Epidermal melanocyte (primary cell): ENCODE results near the gene NEK7.
"Not testable (repeated sequence)": the region's sequence is repeated elsewhere in the genome, so short reads cannot be mapped to it uniquely, and the experiment has no call there.

Source experiments
- DNase-seq: peaks from one replicate; pipeline ENCODE4 v3.0.0; 2011; ENCODE audit warnings: low spot score; ENCODE audit not compliant: insufficient read length

The NEK7 gene

GRCh38 chr1:198287916-198288315 lies 131.1 kb downstream of the NEK7 start:
- no peak for DNase-seq

- DNase-seq = no peak
These were observed 133.4 kb downstream of the NEK7 start for GRCh38 chr1:198290089-198290683.

GRCh38 chr1:198291036-198291435 lies 134.2 kb downstream of the NEK7 start:
- no peak for DNase-seq

- no peak for DNase-seq
These were observed 135.1 kb downstream of the NEK7 start for GRCh38 chr1:198291924-198292323.

- no peak for DNase-seq
These were observed 138.4 kb downstream of the NEK7 start for GRCh38 chr1:198295225-198295624.

GRCh38 chr1:198295971-198296370 lies 139.2 kb downstream of the NEK7 start:
- DNase-seq = no peak

GRCh38 chr1:198297281-198297680 lies 140.5 kb downstream of the NEK7 start:
- no peak for DNase-seq

- no peak for DNase-seq
These were observed 141.8 kb downstream of the NEK7 start for GRCh38 chr1:198298640-198299039.

- no peak for DNase-seq
These were observed 143.7 kb downstream of the NEK7 start for GRCh38 chr1:198300451-198300850.

- no peak for DNase-seq
These were observed 147.6 kb downstream of the NEK7 start for GRCh38 chr1:198304431-198304830.

GRCh38 chr1:198314817-198315216 lies 158.0 kb downstream of the NEK7 start:
- DNase-seq = not testable (repeated sequence)

- DNase-seq = not testable (repeated sequence)
These were observed 158.5 kb downstream of the NEK7 start for GRCh38 chr1:198315331-198315730.

GRCh38 chr1:198316546-198317100 lies 159.8 kb downstream of the NEK7 start:
- no peak for DNase-seq

- DNase-seq = no peak
These were observed 161.3 kb downstream of the NEK7 start for GRCh38 chr1:198318085-198318484.

- DNase-seq = no peak
These were observed 164.0 kb downstream of the NEK7 start for GRCh38 chr1:198320759-198321158.

- no peak for DNase-seq
These were observed 169.4 kb downstream of the NEK7 start for GRCh38 chr1:198326232-198326631.

GRCh38 chr1:198326915-198327314 lies 170.1 kb downstream of the NEK7 start:
- DNase-seq = no peak

GRCh38 chr1:198328458-198329032 lies 171.7 kb downstream of the NEK7 start:
- no peak for DNase-seq

GRCh38 chr1:198330982-198331615 lies 174.3 kb downstream of the NEK7 start:
- no peak for DNase-seq

- DNase-seq = no peak
These were observed 176.9 kb downstream of the NEK7 start for GRCh38 chr1:198333744-198334143.

GRCh38 chr1:198335663-198336062 lies 178.9 kb downstream of the NEK7 start:
- no peak for DNase-seq

GRCh38 chr1:198337886-198338285 lies 181.1 kb downstream of the NEK7 start:
- DNase-seq = no peak

- DNase-seq = no peak
These were observed 183.3 kb downstream of the NEK7 start for GRCh38 chr1:198340139-198340538.
